Measurements from ENCODE around the gene MCRIP1. TPM values are rescaled to one million over a fixed set of nuclear protein-coding genes. Genes with fewer than 3 reads are reported as not detected.

MCRIP1 gene
- total and polyA plus RNA-seq, 9 of the 15 experiments (the other 6 are each of a cell fraction or from before 2014, with no cell fraction given), result 0.39 to 35.8 (median 9.7) TPM

- Histone ChIP-seq H4K20me1 (replicated peaks; ENCODE audit: control insufficient read depth, insufficient read depth, low read length) (no peaks in the 10 kb centered on the region; the same call in 1 of the 2 replicates), H3K9ac (ENCODE audit: insufficient read depth in 1 of 2, low read depth in 2 of 2, low read length in 2 of 2) (peak overlapping the region in 1 of 2 experiments; percentile 26; a peak in 1 of 4 replicates), H3K79me2 (ENCODE audit: control insufficient read depth, insufficient read depth, low read length) (no peaks in the 10 kb centered on the region), H3K4me2 (ENCODE audit: insufficient read depth, low read length) (no peak overlapping the region), H2AFZ (ENCODE audit: low read depth, low read length) (no peak overlapping the region), H3K27me3 (ENCODE audit: control insufficient read depth in 2 of 2, insufficient read depth in 2 of 2, low read length in 2 of 2) (peaks cover 3 to 26% of the 10 kb centered on the region in 2 experiments; a peak in 4 of 5 replicates), H3K27ac (ENCODE audit: extremely low read depth, low read depth, low read length) (no peak overlapping the region), H3K9me1 (ENCODE audit: control insufficient read depth, insufficient read depth, low read length) (peaks cover 2% of the 10 kb centered on the region), H3K4me3 (no peak overlapping the region), H3K4me1 (replicated peaks in 1 of 2; ENCODE audit: control insufficient read depth in 2 of 2, insufficient read depth in 2 of 2, low read length in 2 of 2) (peaks cover 4 to 69% of the 10 kb centered on the region in 2 experiments; a peak in 4 of 5 replicates), H3K9me3 (replicated peaks; ENCODE audit: control insufficient read depth, insufficient read depth, low read depth, low read length) (no peaks in the 10 kb centered on the region), H3K36me3 (ENCODE audit: control insufficient read depth, insufficient read depth, low read length) (no peaks in the 10 kb centered on the region)
- in situ Hi-C loops (cut with MboI) (no loop called here), intact Hi-C loops (cut with micrococcal nuclease) (no loop called here)
- FAIRE-seq, result no peak
- no TSS peak for BruUV-seq (replicated peaks)
- ChIA-PET POLR2A (interaction anchor here (0.5 to 0.6 kb wide), 3 partner anchors 7 to 826 kb away, joined by 4 read pairs; no protein-coding TSS in a partner anchor), CTCF (ENCODE audit: low intra/inter-chr PET ratio) (no interaction called here)
- WGBS (ENCODE audit: insufficient coverage, low coverage, missing lambda C conversion rate), result 38% methylated on average over 18 of the region's 24 CpGs
- TF ChIP-seq SAP30 (IDR thresholded peaks at IDR 0.05; ENCODE audit: borderline replicate concordance, insufficient read depth, low read depth, low read length, poor library complexity, severe bottlenecking), result no peak
- TF ChIP-seq USF1 (CRISPR knock-in tag; IDR thresholded peaks at IDR 0.05), result 0 out of 2 replicates have a peak, but pooled peaks have one; percentile 29
- 0 out of 2 replicates have a peak, but pooled peaks have one; percentile 11 for TF ChIP-seq USF2 (CRISPR knock-in tag; IDR thresholded peaks at IDR 0.05)
- TF ChIP-seq E2F6 (IDR thresholded peaks at IDR 0.05; ENCODE audit: borderline replicate concordance in 1 of 2, extremely low read depth in 1 of 2, insufficient read depth in 1 of 2, insufficient read length in 1 of 2, low read depth in 1 of 2, low read length in 1 of 2, poor library complexity in 1 of 2, severe bottlenecking in 1 of 2), result peak in 1 of 2 experiments; percentile 51
- TF ChIP-seq ZBTB7A (IDR thresholded peaks at IDR 0.05; ENCODE audit: borderline replicate concordance, control insufficient read depth, low read depth, low read length), result 0 out of 2 replicates have a peak, but pooled peaks have one; percentile 26
- TF ChIP-seq PPARD (CRISPR knock-in tag; IDR thresholded peaks at IDR 0.05), result no peak
- DNase-seq (ENCODE audit: extremely low read depth in 1 of 4, low spot score in 3 of 4), result no peak
- no peak for ATAC-seq
Observed at GRCh38 chr17:81814748-81815645, 18.1 kb downstream of the MCRIP1 start.

Data from K562 (cell line).